GM23338 (cell line): ENCODE data around the gene CGNL1.

Source experiments
- EZH2 ChIP-seq: fragments of 200-600 bp; sonication (generic); IDR thresholded peaks from one replicate; pipeline ENCODE4 v1.8.0; 2017; ENCODE audit warnings: antibody characterized with exemption, mild to moderate bottlenecking, low read depth; ENCODE audit not compliant: unreplicated experiment
- EZH2phosphoT487 ChIP-seq: fragments of 200-600 bp; sonication (generic); IDR thresholded peaks from one replicate; pipeline ENCODE4 v1.8.1; 2018; ENCODE audit warnings: antibody characterized with exemption; ENCODE audit not compliant: unreplicated experiment
- JUNB ChIP-seq: IDR thresholded peaks from one replicate; pipeline ENCODE4 v1.6.1; 2016; ENCODE audit warnings: antibody characterized with exemption; ENCODE audit not compliant: unreplicated experiment
- ZNF331 ChIP-seq: fragments of 250-450 bp; sonication (Bioruptor Pico); IDR thresholded peaks from 2 replicates; pipeline ENCODE4 v1.5.0; 2020; ENCODE audit warnings: low read depth, mild to moderate bottlenecking, moderate library complexity
- TF ChIP-seq, protein P1 (sequence below), 2 experiments: fragments of 200-600 bp in 1 of 2; sonication (generic) in 1 of 2; conservative IDR thresholded peaks; 2 replicates each; pipeline versions ENCODE4 v1.5.1 to v1.6.1; 2016 to 2017; ENCODE audit warnings: antibody characterized with exemption in 2 of 2, low read depth in 2 of 2, mild to moderate bottlenecking in 2 of 2, moderate library complexity in 1 of 2
- TF ChIP-seq, protein P2 (sequence below): IDR thresholded peaks from 2 replicates; pipeline ENCODE4 v1.6.1; 2016; ENCODE audit warnings: antibody characterized with exemption

DNA sequence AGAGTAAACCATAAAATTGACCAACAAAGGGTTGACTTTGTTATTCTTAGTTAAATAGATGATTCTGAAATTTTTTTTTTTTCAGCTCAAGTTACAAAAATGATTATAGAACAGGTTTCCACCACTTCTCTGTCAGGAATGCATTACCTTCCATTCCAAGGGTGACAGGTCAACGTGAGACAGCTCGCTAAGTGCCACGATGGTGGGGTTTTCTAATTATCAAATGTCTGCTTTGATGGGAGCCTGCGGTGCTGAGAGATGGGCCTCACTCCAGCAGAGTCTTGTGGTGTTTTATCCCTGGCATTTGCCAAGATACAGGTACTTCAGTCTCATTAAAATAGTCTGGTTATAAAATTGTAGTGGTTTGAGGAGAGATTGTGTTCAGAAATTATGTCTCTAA lies 80.3 kb downstream of the CGNL1 start:
- TF ChIP-seq, protein P1, sequence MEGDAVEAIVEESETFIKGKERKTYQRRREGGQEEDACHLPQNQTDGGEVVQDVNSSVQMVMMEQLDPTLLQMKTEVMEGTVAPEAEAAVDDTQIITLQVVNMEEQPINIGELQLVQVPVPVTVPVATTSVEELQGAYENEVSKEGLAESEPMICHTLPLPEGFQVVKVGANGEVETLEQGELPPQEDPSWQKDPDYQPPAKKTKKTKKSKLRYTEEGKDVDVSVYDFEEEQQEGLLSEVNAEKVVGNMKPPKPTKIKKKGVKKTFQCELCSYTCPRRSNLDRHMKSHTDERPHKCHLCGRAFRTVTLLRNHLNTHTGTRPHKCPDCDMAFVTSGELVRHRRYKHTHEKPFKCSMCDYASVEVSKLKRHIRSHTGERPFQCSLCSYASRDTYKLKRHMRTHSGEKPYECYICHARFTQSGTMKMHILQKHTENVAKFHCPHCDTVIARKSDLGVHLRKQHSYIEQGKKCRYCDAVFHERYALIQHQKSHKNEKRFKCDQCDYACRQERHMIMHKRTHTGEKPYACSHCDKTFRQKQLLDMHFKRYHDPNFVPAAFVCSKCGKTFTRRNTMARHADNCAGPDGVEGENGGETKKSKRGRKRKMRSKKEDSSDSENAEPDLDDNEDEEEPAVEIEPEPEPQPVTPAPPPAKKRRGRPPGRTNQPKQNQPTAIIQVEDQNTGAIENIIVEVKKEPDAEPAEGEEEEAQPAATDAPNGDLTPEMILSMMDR (conservative IDR thresholded peaks at IDR 0.05; ENCODE audit: low read depth in 2 of 2): no peak
- TF ChIP-seq EZH2phosphoT487: no peak
- no peak for TF ChIP-seq EZH2
- TF ChIP-seq JUNB: no peak
- TF ChIP-seq, protein P2, sequence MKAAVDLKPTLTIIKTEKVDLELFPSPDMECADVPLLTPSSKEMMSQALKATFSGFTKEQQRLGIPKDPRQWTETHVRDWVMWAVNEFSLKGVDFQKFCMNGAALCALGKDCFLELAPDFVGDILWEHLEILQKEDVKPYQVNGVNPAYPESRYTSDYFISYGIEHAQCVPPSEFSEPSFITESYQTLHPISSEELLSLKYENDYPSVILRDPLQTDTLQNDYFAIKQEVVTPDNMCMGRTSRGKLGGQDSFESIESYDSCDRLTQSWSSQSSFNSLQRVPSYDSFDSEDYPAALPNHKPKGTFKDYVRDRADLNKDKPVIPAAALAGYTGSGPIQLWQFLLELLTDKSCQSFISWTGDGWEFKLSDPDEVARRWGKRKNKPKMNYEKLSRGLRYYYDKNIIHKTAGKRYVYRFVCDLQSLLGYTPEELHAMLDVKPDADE: no peak
- TF ChIP-seq ZNF331 (CRISPR knock-in tag): no peak
